Endothelial cell of umbilical vein (primary cell): ENCODE results near the gene RING1. TPM values are rescaled to one million over a fixed set of nuclear protein-coding genes. Genes with fewer than 3 reads are reported as not detected.

Experiments
- BruUV-seq: library from RNA; stranded (reverse); fragments of 400-500 nt; replicated peaks from 2 replicates; lab custom pipeline; 2021; lab: Mats Ljungman, UMichigan
- CTCF ChIA-PET: fragments of 300-600, 350-600 bp; sonication (Branson Sonifier 250); formaldehyde crosslinking; loops from one replicate; lab custom pipeline; 2021; ENCODE audit warnings: antibody characterized with exemption, inconsistent platforms; lab: Charles Lee
- POLR2A ChIA-PET: fragments of 300-600, 350-600 bp; sonication (Branson Sonifier 250); formaldehyde crosslinking; loops from one replicate; lab custom pipeline; 2021; ENCODE audit warnings: antibody characterized with exemption, inconsistent platforms; lab: Charles Lee
- DNase-seq: peaks from one replicate; pipeline ENCODE4 v3.0.0-alpha.2; 2011; ENCODE audit warnings: low read depth, low spot score
- FAIRE-seq: peaks from 2 replicates; lab custom pipeline; 2011; peaks lifted over from hg19 to GRCh38; lab: Jason Lieb, UNC
- H2AFZ ChIP-seq: 2 replicates; pipeline ENCODE4 v1.6.0; 2012; ENCODE audit warnings: low read depth, low read length, control low read depth, inconsistent platforms
- H3K27ac ChIP-seq: 2 replicates; pipeline ENCODE4 v1.5.1; 2011; ENCODE audit warnings: low read depth, mild to moderate bottlenecking, control low read depth, low read length, moderate library complexity; ENCODE audit not compliant: insufficient read depth
- H3K27me3 ChIP-seq, 2 experiments: 2 replicates each; pipeline versions ENCODE4 v1.6.0 to v1.6.1; 2011; ENCODE audit warnings: low read length in 2 of 2, mixed read lengths in 1 of 2; ENCODE audit not compliant: control insufficient read depth in 2 of 2, insufficient read depth in 2 of 2
- H3K36me3 ChIP-seq, 2 experiments: 2 replicates in 1 of 2; 3 replicates in 1 of 2; pipeline ENCODE4 v1.5.1; 2011; ENCODE audit warnings: low read length in 2 of 2, mild to moderate bottlenecking in 1 of 2, moderate library complexity in 1 of 2; ENCODE audit not compliant: control insufficient read depth in 2 of 2, insufficient read depth in 2 of 2; ENCODE audit errors: extremely low read depth in 1 of 2
- H3K4me1 ChIP-seq: 3 replicates; pipeline ENCODE4 v1.5.1; 2011; ENCODE audit warnings: mild to moderate bottlenecking, low read length; ENCODE audit not compliant: control insufficient read depth, insufficient read depth; ENCODE audit errors: extremely low read depth
- H3K4me2 ChIP-seq: 2 replicates; pipeline ENCODE4 v1.6.1; 2011; ENCODE audit warnings: low read length, control low read depth, mixed read lengths; ENCODE audit not compliant: insufficient read depth
- H3K4me3 ChIP-seq, 3 experiments: fragments of 200-600 bp in 1 of 3; sonication (generic), shearing (Covaris generic) in 1 of 3; replicated peaks in 1 of 3; 2 replicates each; pipeline ENCODE4 v1.5.1; 2011 to 2016; ENCODE audit warnings: control low read depth in 3 of 3, low read length in 3 of 3, mild to moderate bottlenecking in 2 of 3, inconsistent platforms in 1 of 3, low read depth in 1 of 3, moderate library complexity in 1 of 3; ENCODE audit not compliant: insufficient read depth in 1 of 3
- H3K79me2 ChIP-seq: 2 replicates; pipeline ENCODE4 v1.6.0; 2012; ENCODE audit warnings: low read length, inconsistent platforms; ENCODE audit not compliant: control insufficient read depth, insufficient read depth
- H3K9ac ChIP-seq: replicated peaks from 2 replicates; pipeline ENCODE3; 2011; ENCODE audit warnings: low read length, control low read depth; ENCODE audit not compliant: insufficient read depth; ENCODE audit errors: extremely low read depth
- H3K9me1 ChIP-seq: replicated peaks from 3 replicates; pipeline ENCODE4 v1.6.0; 2011; ENCODE audit warnings: mild to moderate bottlenecking, low read length; ENCODE audit not compliant: control insufficient read depth, insufficient read depth; ENCODE audit errors: extremely low read depth
- H3K9me3 ChIP-seq: replicated peaks from 2 replicates; pipeline ENCODE4 v1.5.1; 2012; ENCODE audit warnings: low read length, inconsistent platforms; ENCODE audit not compliant: control insufficient read depth, insufficient read depth
- H4K20me1 ChIP-seq: replicated peaks from 2 replicates; pipeline ENCODE3; 2011; ENCODE audit warnings: mild to moderate bottlenecking, low read length; ENCODE audit not compliant: control insufficient read depth, insufficient read depth; ENCODE audit errors: extremely low read depth
- CTCF ChIP-seq, 2 donors: IDR thresholded peaks; 1 replicate in 1 of 2; 2 replicates in 1 of 2; pipeline ENCODE4 v1.5.1; 2011; ENCODE audit warnings: low read length in 2 of 2, mild to moderate bottlenecking in 2 of 2, moderate library complexity in 2 of 2, control low read depth in 1 of 2, inconsistent platforms in 1 of 2, low read depth in 1 of 2; ENCODE audit not compliant: insufficient read depth in 1 of 2; ENCODE audit errors: extremely low read depth in 1 of 2
- EZH2 ChIP-seq: IDR thresholded peaks from 2 replicates; pipeline ENCODE4 v1.6.1; 2012; ENCODE audit warnings: borderline replicate concordance, low read depth, mild to moderate bottlenecking, moderate library complexity, low read length, inconsistent platforms; ENCODE audit not compliant: severe bottlenecking
- GATA2 ChIP-seq: IDR thresholded peaks from 2 replicates; pipeline ENCODE4 v1.7.0; 2011; ENCODE audit warnings: low read depth, mild to moderate bottlenecking, moderate library complexity, mixed read lengths, low read length; ENCODE audit not compliant: insufficient read length, insufficient read depth
- JUN ChIP-seq: IDR thresholded peaks from 2 replicates; pipeline ENCODE4 v1.6.1; 2011; ENCODE audit warnings: borderline replicate concordance, low read depth; ENCODE audit not compliant: insufficient read length, insufficient read depth
- MYC ChIP-seq: IDR thresholded peaks from one replicate; pipeline ENCODE4 v1.6.1; 2011; ENCODE audit warnings: mild to moderate bottlenecking, low read depth, low read length
- POLR2A ChIP-seq: IDR thresholded peaks from 2 replicates; pipeline ENCODE4 v1.6.1; 2012; ENCODE audit warnings: low read depth, mild to moderate bottlenecking, control low read depth, low read length
- dilution Hi-C: fragments of 300-500 bp; cut with MboI; formaldehyde crosslinking; loops from one replicate; pipeline ENCODE4 v1.15.0; 2019; ENCODE audit warnings: low sequenced_read_pairs; ENCODE audit not compliant: extremely low pct_ligation_motif_present
- intact Hi-C: fragments of 100-400 bp; cut with micrococcal nuclease; formaldehyde crosslinking; loops from one replicate; pipeline ENCODE4 v1.10.0; 2022
- polyA plus RNA-seq, 4 experiments: library from polyadenylated mRNA; depleted of rRNA in 3 of 4; stranded (reverse) in 3 of 4; unstranded in 1 of 4; fragments of >200 nt; gene quantifications; 2 replicates each; pipeline versions ENCODE4 v1.2.1 to v1.2.3, GENCODE V29; 2011 to 2012; ENCODE audit warnings: missing spikeins in 1 of 4
- total RNA-seq: library from RNA; stranded (reverse); gene quantifications from 2 replicates; pipeline ENCODE4 v1.2.3, GENCODE V29; 2021
- TF ChIP-seq, protein P1 (sequence below): IDR thresholded peaks from 2 replicates; pipeline ENCODE4 v1.6.1; 2011; ENCODE audit not compliant: insufficient read depth, insufficient read length

RING1 gene
- total and polyA plus RNA-seq, 2 donors (not counting 3 experiments of a cell fraction or from before 2014, with no cell fraction given): 26.8 to 27.9 TPM

DNA sequence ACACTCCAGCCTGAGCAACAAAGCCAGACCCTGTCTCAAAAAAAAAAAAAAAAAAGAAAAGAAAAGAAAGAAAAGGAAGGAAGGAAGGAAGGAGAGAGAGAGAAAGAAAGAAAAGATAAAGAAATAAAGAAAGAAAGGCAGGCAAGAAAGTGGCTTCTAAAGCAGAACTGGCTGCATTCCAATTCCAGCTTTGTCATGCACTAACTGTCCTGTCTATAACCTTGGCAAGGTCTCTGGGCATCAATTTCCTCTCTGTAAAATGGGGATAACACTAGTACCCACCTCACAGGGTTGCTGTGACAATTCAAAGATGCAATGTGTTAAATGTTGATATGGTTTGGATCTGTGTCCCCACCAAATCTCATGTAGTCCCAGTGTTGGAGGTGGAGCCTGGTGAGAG, 28.0 kb downstream of the RING1 start:
- DNase-seq (no peak), FAIRE-seq (no peak)
- Histone ChIP-seq H3K9ac (no peak overlapping the region), H3K9me1 (no peaks in the 10 kb centered on the region), H3K36me3 (no peaks in the 10 kb centered on the region), H2AFZ (no peak overlapping the region), H3K4me3 (no peak overlapping the region), H3K79me2 (no peaks in the 10 kb centered on the region), H3K27me3 (peaks cover 18 to 27% of the 10 kb centered on the region in 2 experiments), H3K4me1 (no peaks in the 10 kb centered on the region), H4K20me1 (no peaks in the 10 kb centered on the region), H3K4me2 (no peak overlapping the region), H3K27ac (no peak overlapping the region), H3K9me3 (no peaks in the 10 kb centered on the region)
- TF ChIP-seq, protein P1, sequence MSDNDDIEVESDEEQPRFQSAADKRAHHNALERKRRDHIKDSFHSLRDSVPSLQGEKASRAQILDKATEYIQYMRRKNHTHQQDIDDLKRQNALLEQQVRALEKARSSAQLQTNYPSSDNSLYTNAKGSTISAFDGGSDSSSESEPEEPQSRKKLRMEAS: no peak
- no peak for TF ChIP-seq POLR2A
- no peak for TF ChIP-seq CTCF (IDR thresholded peaks at IDR 0.05; ENCODE audit: extremely low read depth in 1 of 2, insufficient read depth in 1 of 2, low read depth in 1 of 2, low read length in 2 of 2)
- no peak for TF ChIP-seq JUN
- POLR2A ChIA-PET: interaction anchor here (0.7 kb wide), 1 partner anchor 1507 kb away, joined by 7 read pairs; no protein-coding TSS in a partner anchor
- BruUV-seq: no TSS peak
- CTCF ChIA-PET: interaction anchor here (1.1 to 7.7 kb wide), 6 partner anchors 9 to 252 kb away, joined by 3 to 43 read pairs (median 4); no protein-coding TSS in a partner anchor
- dilution Hi-C loops (no loop called here), intact Hi-C loops (no loop called here)

DNA sequence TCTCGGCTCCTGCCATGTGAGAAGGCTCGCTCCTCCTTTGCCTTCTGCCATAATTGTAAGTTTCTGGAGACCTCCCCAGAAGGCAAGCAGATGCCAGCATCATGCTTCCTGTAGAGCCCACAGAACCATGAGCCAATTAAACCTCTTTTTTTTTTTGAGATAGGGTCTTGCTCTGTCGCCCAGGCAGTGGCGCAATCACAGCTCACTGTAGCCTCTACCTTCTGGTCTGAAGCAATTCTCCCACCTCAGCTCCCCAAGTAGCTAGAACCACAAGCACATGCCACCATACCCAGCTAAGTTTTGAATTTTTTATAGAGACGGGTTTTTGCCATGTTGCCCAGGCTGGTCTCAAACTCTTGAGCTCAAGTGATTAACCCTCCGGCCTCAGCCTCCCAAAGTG, 28.6 kb downstream of the RING1 start:
- POLR2A ChIA-PET: interaction anchor here (0.7 kb wide), 1 partner anchor 1507 kb away, joined by 7 read pairs; no protein-coding TSS in a partner anchor
- no TSS peak for BruUV-seq

More for the DNA sequence above, 28.6 kb downstream of the RING1 start:
- TF ChIP-seq GATA2 (no peak), CTCF (IDR thresholded peaks at IDR 0.05; ENCODE audit: extremely low read depth in 1 of 2, insufficient read depth in 1 of 2, low read depth in 1 of 2, low read length in 2 of 2) (no peak), EZH2 (no peak), MYC (no peak)
- TF ChIP-seq, protein P1: no peak
- DNase-seq (no peak), FAIRE-seq (no peak)
- no peaks in the 10 kb centered on the region for H4K20me1 ChIP-seq
- H2AFZ ChIP-seq: no peak overlapping the region
- H3K4me3 ChIP-seq: no peak overlapping the region
- no peak overlapping the region for H3K4me2 ChIP-seq
- dilution Hi-C loops: no loop called here
- no peak overlapping the region for H3K9ac ChIP-seq
- H3K36me3 ChIP-seq: no peaks in the 10 kb centered on the region
- H3K4me1 ChIP-seq: no peaks in the 10 kb centered on the region
- H3K9me1 ChIP-seq: no peaks in the 10 kb centered on the region
- intact Hi-C loops: no loop called here
- peaks cover 16 to 24% of the 10 kb centered on the region in 2 experiments for H3K27me3 ChIP-seq
- H3K27ac ChIP-seq: no peak overlapping the region
- CTCF ChIA-PET: interaction anchor here (1.3 to 7.7 kb wide), 2 partner anchors 12 to 87 kb away, joined by 3 to 43 read pairs; no protein-coding TSS in a partner anchor
- no peaks in the 10 kb centered on the region for H3K9me3 ChIP-seq
- no peaks in the 10 kb centered on the region for H3K79me2 ChIP-seq
